GM12801 (cell line): Measurements from ENCODE around the gene SH3PXD2A.

ENCODE experiments used
- CTCF ChIP-seq: IDR thresholded peaks from one replicate; pipeline ENCODE4 v1.5.1; 2011; ENCODE audit warnings: control low read depth; ENCODE audit not compliant: insufficient read length; ENCODE audit errors: extremely low read depth

Gene SH3PXD2A

DNA sequence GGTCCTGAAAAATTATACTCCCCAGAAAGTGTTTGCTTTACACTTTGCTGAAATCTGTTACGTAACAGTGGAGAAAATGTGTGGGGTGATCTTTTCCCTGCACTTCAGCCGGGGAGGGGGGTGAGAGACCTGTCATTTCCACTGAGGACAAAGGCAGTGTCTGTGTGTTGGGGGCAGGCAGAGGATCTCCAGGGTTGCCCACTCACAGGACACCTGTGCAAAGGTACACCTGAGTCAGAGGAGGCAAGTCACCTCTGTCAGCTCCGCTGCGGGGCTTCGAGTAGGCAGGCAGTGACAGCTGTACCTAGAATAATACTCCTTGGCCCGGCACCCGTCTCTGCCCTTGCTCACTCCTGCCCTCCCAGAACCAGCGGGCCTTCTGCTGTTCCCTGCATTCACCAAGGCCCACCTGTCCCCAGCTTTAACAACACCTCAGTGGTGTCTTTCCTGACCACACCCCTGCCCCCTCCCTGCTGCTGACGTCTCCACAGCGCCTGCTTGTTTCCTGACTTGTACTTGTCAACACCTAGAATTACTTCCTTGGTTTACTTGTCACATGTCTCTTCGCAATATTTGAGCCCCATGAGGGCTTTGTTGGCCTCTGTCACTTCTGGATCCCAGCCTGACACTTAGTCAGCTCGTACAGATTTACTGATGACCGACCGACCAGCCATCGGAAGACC lies 202.6 kb downstream of the SH3PXD2A start:
- TF ChIP-seq CTCF: no peak

- no peak for TF ChIP-seq CTCF
Observed at GRCh38 chr10:103651783-103652476, 203.4 kb downstream of the SH3PXD2A start.

GRCh38 chr10:103651333-103651732 lies 204.0 kb downstream of the SH3PXD2A start:
- no peak for TF ChIP-seq CTCF

DNA sequence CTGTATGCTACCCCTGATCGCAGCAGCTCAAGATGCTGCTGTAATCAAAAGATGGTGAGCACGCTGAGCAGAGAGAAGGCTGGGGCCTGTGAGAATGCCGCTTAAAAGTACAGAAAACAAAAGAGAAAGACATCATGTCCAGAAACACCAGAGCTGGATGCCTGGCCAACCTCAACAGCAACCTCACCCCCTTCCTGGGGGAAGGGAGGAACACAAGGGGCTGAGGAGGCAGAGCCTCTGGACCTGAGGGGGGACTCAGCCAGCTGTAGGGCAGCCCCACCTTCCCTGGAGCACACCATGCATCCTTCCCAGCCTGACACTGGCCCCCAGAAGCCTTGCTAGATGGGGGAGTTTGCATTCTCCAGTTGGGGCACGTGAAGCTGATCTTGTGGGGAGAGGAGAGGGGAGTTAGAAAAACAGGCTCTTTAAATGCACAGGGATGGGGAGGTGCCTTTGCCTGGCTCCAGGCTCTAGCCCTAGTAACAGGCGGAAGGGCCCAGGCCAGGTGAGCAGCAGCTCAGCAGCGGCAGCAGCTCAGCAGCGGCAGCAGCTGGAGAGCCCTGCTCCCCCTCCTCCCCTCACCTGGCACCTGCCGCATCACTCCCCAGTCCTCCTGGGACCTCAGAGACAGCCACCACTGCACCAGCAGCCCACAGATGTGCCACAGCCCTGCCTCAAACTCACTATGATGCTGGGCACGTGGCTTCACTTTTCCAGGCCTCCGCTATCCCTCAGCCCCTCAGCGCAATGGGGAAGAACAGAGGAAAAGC lies 205.5 kb downstream of the SH3PXD2A start:
- TF ChIP-seq CTCF: no peak

GRCh38 chr10:103648636-103649532 lies 206.5 kb downstream of the SH3PXD2A start:
- TF ChIP-seq CTCF: no peak

- TF ChIP-seq CTCF: no peak
Observed at GRCh38 chr10:103648251-103648635, 207.1 kb downstream of the SH3PXD2A start.
